C4-2B (cell line): ENCODE measurements around the gene NT5DC4.
"Not testable (repeated sequence)": the region's sequence is repeated elsewhere in the genome, so short reads cannot be mapped to it uniquely, and the experiment has no call there.

Experiments
- H3K27ac ChIP-seq: fragments of 450-650 bp; 2 replicates; pipeline ENCODE4 v1.5.1; 2017
- ZFX ChIP-seq: fragments of 450-650 bp; IDR thresholded peaks from 2 replicates; pipeline ENCODE4 v1.6.1; 2017
- TF ChIP-seq, protein P1 (sequence below): fragments of 450-650 bp; conservative IDR thresholded peaks from 2 replicates; pipeline ENCODE4 v1.5.1; 2017; ENCODE audit warnings: mild to moderate bottlenecking

NT5DC4 gene

DNA sequence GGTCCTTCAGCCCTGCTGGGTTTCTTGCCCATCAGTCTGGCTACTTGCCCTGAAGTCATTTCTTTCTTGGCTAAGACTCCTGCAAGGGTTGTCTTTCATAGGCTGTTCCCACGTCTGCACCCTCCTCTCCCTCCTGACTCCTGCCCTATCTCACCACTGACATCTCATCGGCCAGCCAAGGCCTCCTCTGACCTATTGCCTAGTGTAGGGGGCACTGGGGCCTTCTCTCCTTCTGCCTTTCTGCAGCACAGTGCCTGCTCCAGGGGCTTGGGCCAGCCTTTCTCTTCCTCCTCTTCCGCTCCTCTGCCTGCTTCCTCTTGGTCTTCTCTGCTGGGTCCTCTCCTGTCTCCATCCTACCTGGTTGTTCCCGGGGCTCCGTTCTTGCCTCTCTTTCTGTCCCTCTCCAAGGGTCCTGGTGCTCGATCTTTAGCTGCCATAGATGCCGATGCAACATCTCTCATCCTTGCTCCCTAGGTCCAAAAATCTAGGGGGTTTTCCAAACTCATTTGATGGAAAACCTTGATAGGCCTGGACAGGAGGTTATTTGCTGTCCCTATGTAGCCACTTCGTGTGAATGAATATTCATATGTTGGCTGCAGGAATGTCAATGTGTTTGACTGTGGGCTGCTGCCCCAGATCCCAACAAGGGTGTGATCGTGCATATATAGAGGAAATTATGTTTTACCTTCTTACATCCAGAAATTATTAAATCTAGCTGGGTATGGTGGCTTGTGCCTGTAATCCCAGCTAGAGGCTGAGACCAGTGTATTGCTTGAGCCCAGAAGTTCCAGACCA lies 9.7 kb upstream of the NT5DC4 start:
- TF ChIP-seq ZFX: no peak
- TF ChIP-seq, protein P1, sequence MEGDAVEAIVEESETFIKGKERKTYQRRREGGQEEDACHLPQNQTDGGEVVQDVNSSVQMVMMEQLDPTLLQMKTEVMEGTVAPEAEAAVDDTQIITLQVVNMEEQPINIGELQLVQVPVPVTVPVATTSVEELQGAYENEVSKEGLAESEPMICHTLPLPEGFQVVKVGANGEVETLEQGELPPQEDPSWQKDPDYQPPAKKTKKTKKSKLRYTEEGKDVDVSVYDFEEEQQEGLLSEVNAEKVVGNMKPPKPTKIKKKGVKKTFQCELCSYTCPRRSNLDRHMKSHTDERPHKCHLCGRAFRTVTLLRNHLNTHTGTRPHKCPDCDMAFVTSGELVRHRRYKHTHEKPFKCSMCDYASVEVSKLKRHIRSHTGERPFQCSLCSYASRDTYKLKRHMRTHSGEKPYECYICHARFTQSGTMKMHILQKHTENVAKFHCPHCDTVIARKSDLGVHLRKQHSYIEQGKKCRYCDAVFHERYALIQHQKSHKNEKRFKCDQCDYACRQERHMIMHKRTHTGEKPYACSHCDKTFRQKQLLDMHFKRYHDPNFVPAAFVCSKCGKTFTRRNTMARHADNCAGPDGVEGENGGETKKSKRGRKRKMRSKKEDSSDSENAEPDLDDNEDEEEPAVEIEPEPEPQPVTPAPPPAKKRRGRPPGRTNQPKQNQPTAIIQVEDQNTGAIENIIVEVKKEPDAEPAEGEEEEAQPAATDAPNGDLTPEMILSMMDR: no peak
- H3K27ac ChIP-seq: no peak overlapping the region

DNA sequence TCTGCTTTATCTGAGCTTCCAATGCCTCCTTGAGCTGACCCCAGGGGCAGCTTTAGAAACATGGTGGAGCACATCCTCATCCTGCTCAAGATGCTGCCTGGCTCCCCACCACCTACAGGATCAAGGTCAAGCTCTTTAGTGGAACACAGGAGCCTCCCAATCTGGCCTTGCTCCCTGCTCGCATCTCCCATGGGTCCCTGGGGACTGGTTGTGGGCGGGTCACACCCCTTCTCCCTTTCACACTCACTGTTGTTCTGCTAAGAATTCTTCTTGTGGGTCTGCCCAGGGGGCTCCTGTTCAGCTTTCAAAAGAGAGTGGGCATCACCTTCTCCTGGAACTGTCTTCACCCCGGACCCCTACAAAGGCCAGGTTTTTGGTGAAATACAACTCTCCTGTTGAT lies 8.4 kb upstream of the NT5DC4 start:
- no peak overlapping the region for H3K27ac ChIP-seq
- TF ChIP-seq, protein P1: no peak
- no peak for TF ChIP-seq ZFX

DNA sequence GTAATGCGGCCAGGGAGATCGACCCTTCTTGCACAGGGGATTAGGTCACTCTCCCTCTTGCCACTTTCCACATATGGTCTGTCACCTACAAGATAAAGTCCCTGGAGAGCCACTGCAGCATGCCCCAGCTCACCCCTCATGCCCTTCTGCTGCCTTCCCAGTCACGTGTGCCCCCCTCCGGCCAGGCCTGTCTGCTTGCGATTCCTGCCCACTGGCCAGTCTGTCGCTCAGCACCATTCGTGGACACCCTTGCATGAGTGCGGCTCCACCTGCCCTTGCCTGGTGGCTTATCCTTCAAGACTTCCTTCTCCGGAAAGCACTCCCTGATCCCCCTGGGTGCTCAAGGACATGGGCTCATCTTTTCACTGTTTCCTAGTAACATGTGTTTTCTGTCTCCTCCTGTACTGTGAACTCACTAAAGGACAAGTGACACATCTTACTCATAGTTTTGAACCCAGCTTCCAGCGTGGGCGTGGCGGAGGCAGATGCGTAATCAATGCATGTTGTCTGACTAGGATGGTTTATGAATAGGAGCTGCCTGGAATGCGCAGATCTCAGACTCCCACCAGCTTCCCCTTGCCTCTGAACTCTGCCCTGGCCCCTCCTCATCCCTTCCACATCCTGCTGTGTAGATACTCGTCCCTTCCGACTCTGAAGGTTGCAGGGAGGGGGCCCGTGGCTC lies 7.8 kb upstream of the NT5DC4 start:
- no peak overlapping the region for H3K27ac ChIP-seq
- no peak for TF ChIP-seq ZFX

DNA sequence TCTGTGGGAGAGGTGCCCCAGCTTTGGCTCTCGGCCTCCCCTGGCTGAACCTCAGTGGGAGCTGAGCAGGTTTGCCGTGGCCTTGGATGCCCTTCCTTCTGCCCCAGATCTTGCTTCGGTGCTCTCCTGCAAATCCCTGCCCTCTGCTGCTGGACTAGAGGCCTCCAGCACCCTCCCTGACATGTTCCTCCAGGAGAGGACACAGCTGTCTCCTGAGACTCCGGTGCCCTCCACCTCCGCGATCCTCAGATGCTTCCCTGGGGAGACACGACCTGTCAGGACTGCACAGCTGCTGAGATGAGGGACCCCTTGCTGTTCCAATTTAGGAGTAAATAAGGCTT lies 7.3 kb upstream of the NT5DC4 start:
- H3K27ac ChIP-seq: no peak overlapping the region
- no peak for TF ChIP-seq ZFX
- TF ChIP-seq, protein P1: no peak

DNA sequence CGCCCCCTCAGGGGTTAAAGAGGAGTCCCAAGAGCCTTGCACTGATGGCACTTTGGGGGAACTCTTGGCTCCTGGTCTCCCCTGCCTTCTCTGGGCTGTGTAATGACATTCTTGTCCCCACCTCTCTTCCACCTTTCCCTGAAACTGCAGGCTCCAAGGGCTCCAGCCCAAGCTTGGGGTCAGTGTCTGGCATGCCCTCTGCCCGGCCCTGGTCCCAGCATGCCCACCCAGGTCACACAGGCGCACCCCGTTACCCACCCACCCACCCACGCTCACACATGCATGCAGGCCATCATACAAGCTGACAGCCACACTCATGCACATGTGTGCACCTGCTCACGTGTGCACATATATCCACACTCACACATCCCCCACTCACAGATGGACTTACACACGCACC lies 6.9 kb upstream of the NT5DC4 start:
- H3K27ac ChIP-seq: no peak overlapping the region
- no peak for TF ChIP-seq ZFX
- TF ChIP-seq, protein P1: no peak

DNA sequence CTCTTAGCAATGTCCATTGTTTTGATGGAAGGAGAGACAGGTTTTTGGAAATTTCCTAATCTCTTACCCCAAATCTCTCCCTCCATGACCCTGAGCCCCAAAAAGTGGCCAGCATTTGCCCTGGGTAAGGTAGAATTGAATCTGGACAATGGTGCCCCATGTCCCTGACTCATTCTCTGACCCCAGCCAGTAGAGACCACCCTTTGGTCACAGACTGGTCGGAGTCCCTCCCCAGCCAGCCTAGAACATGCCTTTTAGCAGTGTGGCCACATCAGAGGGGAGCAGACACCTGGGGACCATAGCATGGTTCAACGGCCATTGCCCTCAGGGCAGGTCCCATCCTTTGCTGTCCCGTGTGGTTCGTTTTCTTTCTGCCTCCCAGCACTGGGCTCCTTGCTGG lies 6.5 kb upstream of the NT5DC4 start:
- TF ChIP-seq, protein P1: no peak
- no peak for TF ChIP-seq ZFX
- H3K27ac ChIP-seq: no peak overlapping the region

DNA sequence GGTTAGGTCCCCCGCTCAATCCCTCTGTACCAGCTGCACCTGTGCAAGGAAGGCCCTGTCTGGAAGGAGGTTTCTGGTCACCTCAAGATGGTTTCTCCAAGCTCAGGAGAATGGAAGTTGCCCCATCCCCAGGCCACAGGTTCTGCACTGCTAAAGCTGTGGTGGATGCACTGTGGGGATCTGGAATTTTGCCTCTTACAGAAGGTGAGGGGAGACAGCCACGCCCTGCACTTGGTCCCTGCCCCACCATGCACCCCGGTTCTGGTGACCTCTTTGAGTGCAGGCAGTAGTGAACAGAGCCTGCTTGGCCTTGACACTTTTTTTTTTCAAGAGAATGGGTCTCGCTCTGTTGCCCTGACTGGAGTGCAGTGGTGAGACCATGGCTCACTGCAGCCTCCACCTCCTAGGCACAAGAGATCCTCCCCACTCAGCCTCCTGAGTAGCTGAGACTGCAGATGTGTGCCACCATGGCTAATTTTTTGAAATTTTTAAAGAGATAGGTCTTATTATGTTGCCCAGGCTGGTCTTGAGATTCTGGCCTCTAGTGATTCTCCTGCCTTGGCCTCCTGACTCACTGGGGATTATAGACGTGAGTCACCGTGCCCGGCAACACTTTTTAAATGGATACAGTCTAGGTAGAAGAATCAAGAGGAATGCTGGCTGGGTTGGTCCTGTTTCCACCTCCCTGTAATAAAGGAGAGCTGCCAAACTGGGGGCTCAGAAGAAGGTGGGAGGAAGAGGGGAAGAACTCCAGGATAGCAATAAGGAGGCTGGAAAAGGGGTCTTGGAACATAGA lies 5.8 kb upstream of the NT5DC4 start:
- no peak overlapping the region for H3K27ac ChIP-seq
- TF ChIP-seq ZFX: no peak
- TF ChIP-seq, protein P1: no peak

DNA sequence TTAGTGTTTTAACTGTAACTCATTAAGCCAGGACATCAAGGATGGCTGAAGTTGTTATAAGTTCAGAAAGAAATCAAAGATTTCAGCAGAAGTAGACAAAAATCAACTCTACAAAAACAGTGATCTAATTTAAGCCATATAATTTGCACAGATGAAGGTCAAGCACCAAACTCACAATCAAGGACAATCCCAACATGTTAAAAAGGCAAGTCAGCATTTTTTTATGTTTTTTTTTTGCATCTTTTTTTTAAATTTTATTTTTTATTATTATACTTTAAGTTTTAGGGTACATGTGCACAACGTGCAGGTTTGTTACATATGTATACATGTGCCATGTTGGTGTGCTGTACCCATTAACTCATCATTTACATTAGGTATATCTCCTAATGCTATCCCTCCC lies 4.7 kb upstream of the NT5DC4 start:
- H3K27ac ChIP-seq: not testable (repeated sequence)

DNA sequence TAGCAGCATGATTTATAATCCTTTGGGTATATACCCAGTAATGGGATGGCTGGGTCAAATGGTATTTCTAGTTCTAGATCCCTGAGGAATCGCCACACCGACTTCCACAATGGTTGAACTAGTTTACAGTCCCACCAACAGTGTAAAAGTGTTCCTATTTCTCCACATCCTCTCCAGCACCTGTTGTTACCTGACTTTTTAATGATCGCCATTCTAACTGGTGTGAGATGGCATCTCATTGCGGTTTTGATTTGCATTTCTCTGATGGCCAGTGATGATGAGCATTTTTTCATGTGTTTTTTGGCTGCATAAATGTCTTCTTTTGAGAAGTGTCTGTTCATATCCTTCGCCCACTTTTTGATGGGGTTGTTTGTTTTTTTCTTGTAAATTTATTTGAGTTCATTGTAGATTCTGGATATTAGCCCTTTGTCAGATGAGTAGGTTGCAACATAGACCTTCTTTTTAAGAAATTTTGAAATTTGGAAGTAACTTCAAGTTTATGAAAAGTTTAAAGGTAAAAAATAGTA lies 3.9 kb upstream of the NT5DC4 start:
- not testable (repeated sequence) for H3K27ac ChIP-seq
